Measurements from ENCODE around the gene VPS13A.
"Not testable (repeated sequence)": the region's sequence is repeated elsewhere in the genome, so short reads cannot be mapped to it uniquely, and the experiment has no call there.

Gene VPS13A

DNA sequence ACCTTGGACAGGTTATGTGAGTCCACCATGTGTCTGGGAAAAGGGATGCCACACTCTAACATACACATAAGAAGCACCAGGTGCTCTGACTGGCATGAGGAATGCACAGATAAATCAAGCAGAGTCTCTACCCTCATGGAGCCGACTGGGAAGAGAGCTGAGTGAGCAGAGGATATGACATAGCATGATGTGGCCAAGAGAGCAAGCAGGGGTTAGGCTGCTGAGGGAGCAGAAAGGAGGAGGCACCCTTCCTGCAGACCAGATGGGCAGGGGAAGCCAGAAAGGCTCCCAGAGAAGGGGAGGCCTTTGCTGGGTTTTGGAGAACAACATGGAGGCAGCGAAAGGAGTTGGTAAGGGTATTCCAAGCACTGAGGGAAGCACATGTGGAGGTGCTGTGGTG is 247.7 kb downstream of the VPS13A start:
- DNase-seq (ENCODE audit: low read depth): no peak

DNA sequence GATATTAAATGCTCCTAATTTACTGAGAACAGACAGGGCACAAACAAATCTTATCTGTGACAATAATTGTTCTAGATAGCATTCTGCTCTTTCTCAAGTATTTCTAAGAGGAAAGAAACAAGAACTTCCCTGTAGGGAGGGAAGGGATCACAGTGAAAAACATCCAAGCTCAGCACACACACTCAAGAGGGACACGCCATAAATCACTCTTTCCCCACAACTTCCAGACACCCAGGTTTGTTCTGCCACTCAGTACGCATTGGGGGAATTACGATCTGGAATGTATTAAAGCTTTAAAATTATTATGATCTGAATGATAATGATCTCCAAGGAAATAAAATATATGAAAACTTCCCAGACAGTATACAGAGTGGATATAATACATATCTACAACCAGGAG is 249.4 kb downstream of the VPS13A start:
- DNase-seq (ENCODE audit: low read depth): no peak

GRCh38 chr9:77427256-77427927 is 250.1 kb downstream of the VPS13A start:
- no peak for DNase-seq (ENCODE audit: low read depth)

DNA sequence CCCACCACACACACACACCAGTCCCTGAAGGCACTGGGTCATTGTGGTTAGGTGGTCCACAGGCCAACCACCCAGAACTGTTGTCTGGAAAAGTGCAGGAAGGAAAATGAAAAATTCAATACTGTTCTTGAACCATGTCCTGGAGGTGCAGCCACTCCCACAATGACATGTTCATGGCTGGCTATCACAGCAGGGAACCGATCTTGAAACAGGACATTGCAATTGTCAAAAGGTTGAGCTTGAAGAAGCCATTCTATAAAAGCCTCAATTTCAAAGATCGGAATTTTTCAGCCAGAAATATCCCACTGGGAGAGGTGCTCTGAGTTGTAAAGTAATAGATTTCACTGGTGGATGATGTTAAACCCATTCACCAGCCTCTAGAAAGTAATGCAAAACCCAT is 252.6 kb downstream of the VPS13A start:
- DNase-seq (ENCODE audit: low read depth): no peak

- no peak for DNase-seq (ENCODE audit: low read depth)
Observed at GRCh38 chr9:77432053-77432452, 254.7 kb downstream of the VPS13A start.

DNA sequence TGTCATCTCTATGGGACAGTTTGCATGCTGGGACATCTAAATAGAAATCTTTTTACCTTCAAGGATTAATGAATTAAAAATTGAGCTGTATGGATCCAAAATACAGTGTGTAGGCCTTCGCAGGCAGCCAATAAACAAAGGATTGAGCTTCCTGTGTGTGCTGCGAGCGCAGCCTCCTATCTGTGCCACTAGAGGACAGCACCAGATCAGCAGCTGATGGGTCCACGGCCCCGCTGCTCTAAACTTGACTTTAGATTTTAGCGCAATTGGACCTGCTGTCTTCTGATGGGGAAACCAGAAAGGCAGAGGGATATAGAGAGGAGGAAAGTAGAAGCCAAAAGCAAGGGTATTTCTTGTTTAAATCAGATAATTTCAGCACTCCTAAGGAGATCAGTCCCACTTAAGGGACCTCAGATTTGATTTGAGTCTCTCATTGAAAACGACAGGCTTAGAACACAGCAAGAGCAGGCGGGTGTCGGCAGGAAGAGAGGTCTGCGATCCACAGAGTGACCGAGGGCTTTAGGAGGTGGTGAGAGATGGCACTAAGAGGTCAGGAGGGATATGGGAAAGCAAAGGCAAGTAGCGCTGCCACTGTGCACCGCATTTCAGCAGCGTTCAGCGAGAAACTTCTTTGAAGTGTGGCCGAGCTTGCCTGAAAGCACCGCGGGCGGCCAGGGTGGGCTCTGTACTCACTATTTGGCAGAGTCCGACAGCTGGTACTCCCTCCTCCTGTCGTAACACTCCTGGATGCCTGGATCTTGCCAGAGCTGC is 256.5 kb downstream of the VPS13A start:
- peak; percentile 13 for DNase-seq (ENCODE audit: low read depth)

DNA sequence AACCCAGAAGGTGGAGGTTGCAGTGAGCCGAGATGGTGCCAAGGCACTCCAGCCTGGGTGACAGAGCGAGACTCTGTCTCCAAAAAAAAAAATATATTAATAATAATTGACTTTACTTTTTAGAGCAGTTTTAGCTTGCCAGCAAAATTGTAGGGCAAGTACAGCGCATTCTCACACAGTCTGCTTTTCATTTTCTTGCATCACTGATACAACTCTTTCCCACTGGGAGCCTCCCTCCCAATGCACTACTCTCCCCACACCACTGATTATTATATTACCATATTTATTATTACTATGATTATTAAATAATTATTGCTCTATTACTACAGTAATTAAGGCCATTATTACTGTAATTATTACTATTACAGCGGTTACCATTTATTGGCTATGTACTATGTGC is 257.9 kb downstream of the VPS13A start:
- no peak for DNase-seq (ENCODE audit: low read depth)

DNA sequence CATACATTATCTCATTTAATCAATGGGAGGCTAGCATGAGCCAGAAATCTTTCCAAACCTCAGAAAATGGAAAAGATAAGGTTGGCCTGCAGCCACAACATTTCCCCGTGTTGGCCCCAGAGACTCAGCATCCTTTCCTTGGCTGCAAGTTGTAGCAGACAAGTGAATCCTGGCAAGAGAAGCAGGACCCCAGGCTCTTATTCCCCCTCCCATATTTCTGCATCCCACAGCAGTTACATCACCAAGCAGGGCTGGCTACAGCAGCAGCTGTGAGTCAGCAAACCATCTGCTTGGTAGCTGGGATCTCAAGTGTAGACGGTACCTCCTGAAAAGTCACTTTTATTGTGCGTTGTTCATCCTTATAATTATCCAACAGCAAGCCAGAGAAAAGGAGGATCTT is 258.4 kb downstream of the VPS13A start:
- DNase-seq (ENCODE audit: low read depth): no peak

- DNase-seq (ENCODE audit: low read depth): no peak
Observed at GRCh38 chr9:77438653-77439052, 261.3 kb downstream of the VPS13A start.

DNA sequence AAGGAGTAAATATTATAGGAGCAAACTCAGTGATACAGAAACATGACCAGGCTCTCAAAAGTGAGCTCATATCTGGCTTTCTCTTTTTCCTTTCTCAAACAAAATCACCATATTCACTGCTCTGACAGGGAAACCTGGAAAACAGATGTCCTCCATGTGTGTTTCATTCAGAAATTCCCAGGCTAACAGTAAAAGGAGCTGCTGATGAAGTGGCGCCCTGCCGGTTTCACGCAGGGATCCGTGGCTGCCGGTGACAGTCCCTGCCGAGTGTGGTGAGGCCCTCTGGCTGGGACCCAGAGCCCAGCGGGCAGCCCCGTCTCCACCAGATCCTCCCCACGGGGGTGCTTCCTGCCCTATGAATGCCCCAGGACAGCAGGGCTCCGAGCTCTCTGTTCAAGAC is 262.7 kb downstream of the VPS13A start:
- DNase-seq (ENCODE audit: low read depth): no peak

DNA sequence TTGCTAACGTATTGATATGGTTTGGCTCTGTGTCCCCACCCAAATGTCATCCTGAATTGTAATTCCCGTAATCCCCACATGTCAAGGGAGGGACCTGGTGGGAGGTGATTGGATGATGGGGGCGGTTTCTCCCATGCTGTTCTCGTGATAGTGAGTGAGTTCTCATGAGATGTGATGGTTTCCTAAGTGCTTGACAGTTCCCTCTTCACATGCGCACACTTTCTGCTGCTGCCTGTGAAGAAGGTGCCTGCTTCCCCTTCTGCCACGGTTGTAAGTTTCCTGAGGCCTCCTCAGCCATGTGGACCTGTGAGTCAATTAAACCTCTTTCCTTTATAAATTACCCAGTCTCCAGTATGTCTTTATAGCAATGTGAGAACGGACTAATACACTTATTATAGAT is 263.8 kb downstream of the VPS13A start:
- not testable (repeated sequence) for DNase-seq (ENCODE audit: low read depth)

GRCh38 chr9:77442436-77442835 is 265.1 kb downstream of the VPS13A start:
- no peak for DNase-seq (ENCODE audit: low read depth)

DNA sequence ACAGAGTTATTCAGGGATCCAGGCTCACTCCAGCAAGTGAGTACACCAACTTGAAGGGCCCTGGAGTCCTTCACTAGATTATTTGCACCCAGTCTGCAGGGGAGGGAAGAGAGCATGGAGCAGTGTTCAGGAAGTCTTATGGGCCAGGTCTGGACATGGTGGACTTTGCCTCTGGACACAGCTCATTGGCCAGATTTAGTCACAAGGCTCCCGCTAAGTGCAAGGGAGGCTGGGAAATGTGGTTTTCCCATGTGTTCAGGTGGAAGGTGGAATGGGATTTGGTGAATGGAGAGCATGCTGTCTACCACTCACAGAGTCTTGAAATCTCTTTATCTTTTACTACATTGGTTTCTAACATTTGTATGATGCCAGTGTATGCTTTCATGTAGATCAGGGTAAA is 270.3 kb downstream of the VPS13A start:
- DNase-seq (ENCODE audit: low read depth): no peak

DNA sequence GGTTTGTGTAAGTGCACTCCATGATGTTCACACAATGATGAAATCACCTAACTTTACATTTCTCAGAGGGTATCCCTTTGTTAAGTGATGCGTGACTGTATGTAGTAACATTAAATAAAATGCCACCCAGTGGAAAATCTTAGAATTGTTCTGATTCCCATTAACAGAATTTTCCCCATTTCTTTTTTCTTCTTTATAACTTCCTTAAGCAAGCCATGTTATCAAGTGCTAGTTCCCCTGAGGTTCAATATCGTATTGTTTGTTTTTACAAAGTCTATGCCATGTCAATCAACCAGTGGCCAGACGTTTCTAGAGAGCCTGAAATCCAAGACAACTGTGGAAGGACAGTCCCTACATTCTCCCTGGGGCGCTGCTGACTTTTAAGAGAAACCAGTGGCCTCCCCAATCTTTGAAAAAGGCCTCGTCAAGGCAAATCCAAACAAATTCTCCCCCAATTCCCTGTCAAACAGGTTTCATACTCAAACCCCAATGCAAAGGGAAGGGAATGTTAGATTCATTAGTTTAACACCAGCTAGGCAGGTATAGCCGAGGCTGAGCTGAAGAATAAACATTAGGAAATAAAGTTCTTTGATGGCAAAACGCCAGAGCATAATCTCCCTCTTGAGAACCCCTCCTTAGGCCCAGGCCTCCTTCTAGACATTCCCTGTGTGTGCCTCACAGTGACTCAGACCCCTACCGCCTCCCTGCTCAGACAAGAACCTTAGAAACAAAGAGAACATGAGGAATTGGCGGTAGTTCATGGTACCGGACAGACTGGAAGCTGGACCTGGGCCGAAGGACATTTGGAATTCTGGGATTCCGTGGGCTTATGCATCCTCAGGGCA is 272.1 kb downstream of the VPS13A start:
- DNase-seq (ENCODE audit: low read depth): no peak

- DNase-seq (ENCODE audit: low read depth): no peak
Observed at GRCh38 chr9:77450085-77450475, 272.7 kb downstream of the VPS13A start.

DNA sequence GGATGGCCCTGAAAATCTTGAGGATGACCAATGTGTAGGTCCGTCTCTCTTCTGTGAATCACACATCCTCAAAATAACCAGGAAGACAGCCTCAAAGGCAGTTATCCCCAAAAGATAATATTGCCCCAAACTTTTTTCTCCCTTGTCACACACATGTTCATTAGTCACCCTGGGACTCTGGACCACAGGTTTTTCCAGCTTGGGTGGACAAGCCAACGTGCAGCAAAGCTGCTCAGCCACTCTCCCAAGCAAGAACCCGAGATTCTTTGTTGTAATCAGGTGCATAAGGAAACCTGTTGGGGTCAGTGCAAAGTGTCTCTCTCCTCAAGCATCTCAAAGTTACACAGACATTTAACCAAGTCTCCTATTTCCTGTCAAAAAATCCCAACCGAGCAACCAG is 274.2 kb downstream of the VPS13A start:
- DNase-seq (ENCODE audit: low read depth): no peak

- DNase-seq (ENCODE audit: low read depth): no peak
Observed at GRCh38 chr9:77453825-77454647, 276.7 kb downstream of the VPS13A start.

DNA sequence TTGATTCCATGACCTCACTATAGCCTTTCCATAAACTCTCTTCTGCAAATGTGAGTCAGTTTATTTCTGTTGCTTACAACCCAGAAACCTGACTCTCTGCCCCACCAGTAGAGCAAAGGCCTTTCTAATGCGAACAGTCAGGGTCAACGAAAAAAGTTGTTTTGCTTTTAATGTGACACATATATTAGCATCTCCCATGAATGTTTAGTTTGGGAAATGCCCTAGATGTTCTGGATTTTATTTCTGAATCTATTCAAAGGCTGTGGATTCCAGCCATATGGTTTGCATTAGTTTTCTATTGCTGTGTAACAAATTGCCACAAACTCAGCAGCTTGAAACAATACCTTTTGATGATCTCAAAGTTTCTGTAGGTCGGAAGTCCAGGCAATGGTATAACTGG is 277.3 kb downstream of the VPS13A start:
- DNase-seq (ENCODE audit: low read depth): no peak

- no peak for DNase-seq (ENCODE audit: low read depth)
Observed at GRCh38 chr9:77455312-77455927, 278.1 kb downstream of the VPS13A start.

DNA sequence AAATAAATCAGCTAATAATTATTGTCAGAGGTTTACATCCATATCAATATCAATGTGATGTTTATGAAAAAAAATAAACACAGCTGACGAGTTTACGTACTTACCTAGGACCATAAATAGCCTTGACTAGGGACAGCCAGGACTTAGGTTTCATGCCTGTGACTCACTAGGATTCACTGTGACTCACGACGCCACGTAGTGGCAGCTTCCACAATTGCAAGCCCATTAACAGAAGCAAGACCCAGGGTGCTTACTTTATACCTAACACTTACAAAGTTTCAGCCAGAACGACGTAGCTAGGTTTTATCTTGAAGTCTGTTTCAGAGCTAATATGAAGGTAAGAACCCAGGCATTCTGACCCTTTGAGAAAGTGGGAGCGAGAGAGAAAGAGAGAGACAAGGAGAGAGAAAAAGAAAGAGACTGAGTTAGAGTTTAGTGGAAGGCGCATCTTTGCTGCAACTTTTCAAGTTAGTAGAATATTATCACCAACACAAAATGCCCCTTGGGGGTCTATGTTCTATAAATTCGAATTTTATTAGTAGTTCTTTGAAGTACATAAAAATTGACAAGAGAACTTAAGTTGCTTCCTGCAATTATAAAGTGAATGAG is 279.6 kb downstream of the VPS13A start:
- peak; percentile 69 for DNase-seq (ENCODE audit: low read depth)
